Mesendoderm (in vitro differentiated cells): ENCODE data around the gene ARHGAP45.

Experiments
- DNase-seq: peaks from one replicate; pipeline ENCODE4 v3.0.0; 2013
- H2AK5ac ChIP-seq: 2 replicates; pipeline ENCODE4 v1.6.1; 2013; ENCODE audit warnings: low read length, inconsistent platforms
- H2BK120ac ChIP-seq: 2 replicates; pipeline ENCODE4 v1.6.1; 2013; ENCODE audit warnings: low read depth, mild to moderate bottlenecking, low read length, moderate library complexity, mixed read lengths
- H2BK15ac ChIP-seq: replicated peaks from 2 replicates; pipeline ENCODE4 v1.6.1; 2013; ENCODE audit warnings: low read depth, mild to moderate bottlenecking, moderate library complexity
- H2BK5ac ChIP-seq: 2 replicates; pipeline ENCODE4 v1.6.1; 2013; ENCODE audit warnings: low read length, inconsistent platforms
- H3K18ac ChIP-seq: 2 replicates; pipeline ENCODE4 v1.6.1; 2013; ENCODE audit warnings: mild to moderate bottlenecking, low read length, mixed read lengths
- H3K23ac ChIP-seq: one replicate; pipeline ENCODE4 v1.6.1; 2013; ENCODE audit warnings: low read length
- H3K27ac ChIP-seq: 2 replicates; pipeline ENCODE4 v1.5.1; 2013; ENCODE audit warnings: low read depth, mild to moderate bottlenecking, inconsistent platforms, low read length, moderate library complexity
- H3K27me3 ChIP-seq: 2 replicates; pipeline ENCODE4 v1.6.1; 2013; ENCODE audit warnings: low read length, control low read depth, mild to moderate bottlenecking, inconsistent platforms; ENCODE audit not compliant: insufficient read depth, poor library complexity
- H3K36me3 ChIP-seq: 2 replicates; pipeline ENCODE4 v1.6.1; 2013; ENCODE audit warnings: low read length, inconsistent platforms; ENCODE audit not compliant: control insufficient read depth, insufficient read depth
- H3K4ac ChIP-seq: one replicate; pipeline ENCODE4 v1.6.1; 2013; ENCODE audit warnings: low read depth, mild to moderate bottlenecking, low read length, moderate library complexity
- H3K4me1 ChIP-seq: 2 replicates; pipeline ENCODE4 v1.6.1; 2013; ENCODE audit warnings: low read depth, low read length, inconsistent platforms; ENCODE audit not compliant: control insufficient read depth
- H3K4me2 ChIP-seq: 2 replicates; pipeline ENCODE4 v1.6.1; 2013; ENCODE audit warnings: low read length
- H3K4me3 ChIP-seq: 2 replicates; pipeline ENCODE4 v1.5.1; 2013; ENCODE audit warnings: mild to moderate bottlenecking, low read length
- H3K56ac ChIP-seq: one replicate; pipeline ENCODE4 v1.6.1; 2013; ENCODE audit warnings: low read length
- H3K79me1 ChIP-seq: 2 replicates; pipeline ENCODE4 v1.6.1; 2013; ENCODE audit warnings: low read length, inconsistent platforms
- H3K79me2 ChIP-seq: 2 replicates; pipeline ENCODE4 v1.6.1; 2013; ENCODE audit warnings: mild to moderate bottlenecking, low read length; ENCODE audit not compliant: control insufficient read depth, insufficient read depth
- H3K9ac ChIP-seq: 2 replicates; pipeline ENCODE4 v1.6.1; 2013; ENCODE audit warnings: low read length, inconsistent platforms
- H4K5ac ChIP-seq: one replicate; pipeline ENCODE4 v1.6.1; 2013; ENCODE audit warnings: low read length
- H4K8ac ChIP-seq: one replicate; pipeline ENCODE4 v1.6.1; 2013; ENCODE audit warnings: low read depth, mild to moderate bottlenecking, control low read depth, low read length, moderate library complexity
- WGBS: extraction: QIAGEN DNeasy Blood & Tissue Kit; methylation state at CpG from one replicate; pipeline ENCODE4 v1.1.7; 2013; ENCODE audit warnings: low lambda C conversion rate, missing lambda C conversion rate; ENCODE audit not compliant: insufficient coverage; ENCODE audit errors: extremely low coverage; 5-methylcytosine and 5-hydroxymethylcytosine counted together

The ARHGAP45 gene

GRCh38 chr19:1072371-1073015 is 5.5 kb downstream of the ARHGAP45 start:
- H2BK5ac ChIP-seq: no peak overlapping the region
- no peak overlapping the region for H3K27ac ChIP-seq
- peaks cover 5% of the 10 kb centered on the region for H3K27me3 ChIP-seq
- H3K4me3 ChIP-seq: no peak overlapping the region
- no peak overlapping the region for H4K8ac ChIP-seq
- H4K5ac ChIP-seq: no peak overlapping the region
- no peaks in the 10 kb centered on the region for H3K79me1 ChIP-seq
- H3K79me2 ChIP-seq: no peaks in the 10 kb centered on the region
- no CpG with 5 or more reads among the region's 11 CpGs for WGBS
- no peak overlapping the region for H2BK120ac ChIP-seq
- no peak overlapping the region for H3K18ac ChIP-seq
- no peak for DNase-seq
- H2BK15ac ChIP-seq: no peak overlapping the region
- H3K4me1 ChIP-seq: no peaks in the 10 kb centered on the region
- H3K23ac ChIP-seq: no peak overlapping the region
- no peak overlapping the region for H2AK5ac ChIP-seq
- H3K36me3 ChIP-seq: no peaks in the 10 kb centered on the region
- no peak overlapping the region for H3K4me2 ChIP-seq
- no peak overlapping the region for H3K4ac ChIP-seq
- H3K56ac ChIP-seq: no peak overlapping the region
- no peak overlapping the region for H3K9ac ChIP-seq

- H3K27me3 ChIP-seq: peaks cover 5% of the 10 kb centered on the region
- no peaks in the 10 kb centered on the region for H3K4me1 ChIP-seq
- no peak overlapping the region for H3K56ac ChIP-seq
- no peak overlapping the region for H2AK5ac ChIP-seq
- H3K23ac ChIP-seq: no peak overlapping the region
- no peak overlapping the region for H4K8ac ChIP-seq
- H3K4ac ChIP-seq: no peak overlapping the region
- no peaks in the 10 kb centered on the region for H3K79me1 ChIP-seq
- no CpG with 5 or more reads among the region's 30 CpGs for WGBS
- H3K36me3 ChIP-seq: no peaks in the 10 kb centered on the region
- H3K18ac ChIP-seq: no peak overlapping the region
- no peak overlapping the region for H4K5ac ChIP-seq
- H2BK5ac ChIP-seq: no peak overlapping the region
- H3K27ac ChIP-seq: no peak overlapping the region
- H2BK15ac ChIP-seq: no peak overlapping the region
- no peak for DNase-seq
- H3K79me2 ChIP-seq: no peaks in the 10 kb centered on the region
- H3K4me3 ChIP-seq: no peak overlapping the region
- H3K4me2 ChIP-seq: no peak overlapping the region
- H2BK120ac ChIP-seq: no peak overlapping the region
- H3K9ac ChIP-seq: no peak overlapping the region
These were observed 6.3 kb downstream of the ARHGAP45 start for GRCh38 chr19:1073063-1073955.

GRCh38 chr19:1073956-1074517 is 7.1 kb downstream of the ARHGAP45 start:
- Histone ChIP-seq H3K56ac (no peak overlapping the region), H3K4me1 (no peaks in the 10 kb centered on the region), H2BK15ac (no peak overlapping the region), H4K5ac (no peak overlapping the region), H3K4me2 (no peak overlapping the region), H3K79me1 (no peaks in the 10 kb centered on the region), H3K4me3 (no peak overlapping the region), H3K36me3 (no peaks in the 10 kb centered on the region), H2AK5ac (no peak overlapping the region), H2BK120ac (no peak overlapping the region), H3K23ac (no peak overlapping the region), H3K9ac (no peak overlapping the region), H3K79me2 (no peaks in the 10 kb centered on the region), H3K27me3 (peaks cover 5% of the 10 kb centered on the region), H3K18ac (no peak overlapping the region), H3K4ac (no peak overlapping the region), H3K27ac (no peak overlapping the region), H4K8ac (no peak overlapping the region), H2BK5ac (no peak overlapping the region)
- DNase-seq: no peak
- no CpG with 5 or more reads among the region's 28 CpGs for WGBS

GRCh38 chr19:1074544-1075283 is 7.7 kb downstream of the ARHGAP45 start:
- Histone ChIP-seq H2BK120ac (no peak overlapping the region), H3K27me3 (peaks cover 5% of the 10 kb centered on the region), H3K4me2 (no peak overlapping the region), H2BK15ac (no peak overlapping the region), H3K4me3 (no peak overlapping the region), H4K8ac (no peak overlapping the region), H2BK5ac (no peak overlapping the region), H3K27ac (no peak overlapping the region), H3K4ac (no peak overlapping the region), H3K18ac (no peak overlapping the region), H2AK5ac (no peak overlapping the region), H3K4me1 (no peaks in the 10 kb centered on the region), H3K79me2 (no peaks in the 10 kb centered on the region), H3K56ac (no peak overlapping the region), H3K79me1 (no peaks in the 10 kb centered on the region), H3K23ac (no peak overlapping the region), H4K5ac (no peak overlapping the region), H3K36me3 (no peaks in the 10 kb centered on the region), H3K9ac (no peak overlapping the region)
- WGBS: no CpG with 5 or more reads among the region's 54 CpGs
- DNase-seq: no peak

- Histone ChIP-seq H4K5ac (no peak overlapping the region), H3K23ac (no peak overlapping the region), H2AK5ac (no peak overlapping the region), H3K4ac (no peak overlapping the region), H3K27me3 (peaks cover under 1% of the 10 kb centered on the region), H2BK15ac (no peak overlapping the region), H3K79me2 (no peaks in the 10 kb centered on the region), H3K56ac (no peak overlapping the region), H2BK120ac (no peak overlapping the region), H3K27ac (no peak overlapping the region), H3K18ac (no peak overlapping the region), H3K4me2 (no peak overlapping the region), H3K36me3 (no peaks in the 10 kb centered on the region), H3K79me1 (no peaks in the 10 kb centered on the region), H4K8ac (no peak overlapping the region), H2BK5ac (no peak overlapping the region), H3K4me1 (no peaks in the 10 kb centered on the region), H3K9ac (no peak overlapping the region), H3K4me3 (no peak overlapping the region)
- no peak for DNase-seq
- no CpG with 5 or more reads among the region's 4 CpGs for WGBS
These were observed 9.0 kb downstream of the ARHGAP45 start for GRCh38 chr19:1076046-1076386.
